Activated T-cell treated with anti-CD3 and anti-CD28 coated beads for 1 hour (primary cell): ENCODE measurements around the gene GARNL3.

ENCODE experiments used
- DNase-seq: peaks from one replicate; pipeline ENCODE4 v3.0.0-alpha.2; 2020; ENCODE audit warnings: low read depth

GARNL3 gene

GRCh38 chr9:127277770-127278169 is 13.2 kb downstream of the GARNL3 start:
- no peak for DNase-seq

- DNase-seq, result no peak
Observed at GRCh38 chr9:127278372-127278771, 13.8 kb downstream of the GARNL3 start.

- no peak for DNase-seq
Observed at GRCh38 chr9:127279717-127280285, 15.2 kb downstream of the GARNL3 start.

- DNase-seq, result no peak
Observed at GRCh38 chr9:127280880-127281660, 16.5 kb downstream of the GARNL3 start.

GRCh38 chr9:127281891-127282290 is 17.3 kb downstream of the GARNL3 start:
- no peak for DNase-seq

- no peak for DNase-seq
Observed at GRCh38 chr9:127282611-127283010, 18.0 kb downstream of the GARNL3 start.

- no peak for DNase-seq
Observed at GRCh38 chr9:127283135-127283534, 18.6 kb downstream of the GARNL3 start.

- DNase-seq, result no peak
Observed at GRCh38 chr9:127283917-127284497, 19.4 kb downstream of the GARNL3 start.

- DNase-seq, result no peak
Observed at GRCh38 chr9:127285965-127286364, 21.4 kb downstream of the GARNL3 start.

- DNase-seq, result no peak
Observed at GRCh38 chr9:127290561-127291065, 26.0 kb downstream of the GARNL3 start.

- DNase-seq, result no peak
Observed at GRCh38 chr9:127291246-127291778, 26.7 kb downstream of the GARNL3 start.

GRCh38 chr9:127292415-127292814 is 27.8 kb downstream of the GARNL3 start:
- no peak for DNase-seq

GRCh38 chr9:127293328-127293727 is 28.8 kb downstream of the GARNL3 start:
- DNase-seq, result no peak

GRCh38 chr9:127293767-127294166 is 29.2 kb downstream of the GARNL3 start:
- DNase-seq, result no peak

- DNase-seq, result no peak
Observed at GRCh38 chr9:127295005-127295404, 30.4 kb downstream of the GARNL3 start.

- DNase-seq, result no peak
Observed at GRCh38 chr9:127300886-127301447, 36.4 kb downstream of the GARNL3 start.

- DNase-seq, result no peak
Observed at GRCh38 chr9:127303830-127304229, 39.3 kb downstream of the GARNL3 start.

- DNase-seq, result no peak
Observed at GRCh38 chr9:127305206-127305837, 40.7 kb downstream of the GARNL3 start.

- no peak for DNase-seq
Observed at GRCh38 chr9:127305838-127306226, 41.3 kb downstream of the GARNL3 start.

- no peak for DNase-seq
Observed at GRCh38 chr9:127307802-127308201, 43.2 kb downstream of the GARNL3 start.

GRCh38 chr9:127308652-127309434 is 44.3 kb downstream of the GARNL3 start:
- DNase-seq, result no peak
